Caco-2 (cell line): ENCODE measurements around the gene KLHL40. TPM values are rescaled to one million over a fixed set of nuclear protein-coding genes. Genes with fewer than 3 reads are reported as not detected.

ENCODE experiments used
- BruUV-seq: library from RNA; stranded (reverse); fragments of 400-500 nt; replicated peaks from 2 replicates; lab custom pipeline; 2021; lab: Mats Ljungman, UMichigan
- CTCF ChIA-PET: fragments of 300-600 bp; sonication (Branson Sonifier 250); formaldehyde crosslinking; loops from one replicate; lab custom pipeline; 2022; ENCODE audit warnings: antibody characterized with exemption; lab: Charles Lee
- POLR2A ChIA-PET: fragments of 300-600 bp; sonication (Branson Sonifier 250); formaldehyde crosslinking; loops from one replicate; lab custom pipeline; 2022; ENCODE audit warnings: antibody characterized with exemption; lab: Charles Lee
- DNase-seq, 2 experiments: peaks; one replicate each; pipeline versions ENCODE4 v3.0.0 to v3.0.0-alpha.2; 2020 to 2022
- H3K27me3 ChIP-seq: replicated peaks from 2 replicates; pipeline ENCODE4 v1.6.0; 2011; ENCODE audit warnings: low read length; ENCODE audit not compliant: control insufficient read depth, insufficient read depth
- H3K36me3 ChIP-seq: 2 replicates; pipeline ENCODE4 v1.5.1; 2011; ENCODE audit warnings: low read length; ENCODE audit not compliant: control insufficient read depth, insufficient read depth
- H3K4me1 ChIP-seq: fragments of 250-450 bp; sonication (Bioruptor Pico); 2 replicates; pipeline ENCODE4 v1.5.1; 2020; ENCODE audit warnings: mild to moderate bottlenecking
- H3K4me3 ChIP-seq: 2 replicates; pipeline ENCODE4 v1.5.1; 2011; ENCODE audit warnings: low read depth, mild to moderate bottlenecking, control low read depth, low read length
- H3K9me3 ChIP-seq: fragments of 250-450 bp; sonication (Bioruptor Pico); 2 replicates; pipeline ENCODE4 v1.5.1; 2020; ENCODE audit warnings: mild to moderate bottlenecking, moderate library complexity
- H3K27ac Mint-ChIP-seq: one replicate; pipeline ENCODE4 v1.8.0; 2022; ENCODE audit warnings: mixed read lengths; ENCODE audit not compliant: unreplicated experiment
- H3K27me3 Mint-ChIP-seq: one replicate; pipeline ENCODE4 v1.8.0; 2022; ENCODE audit warnings: mixed read lengths; ENCODE audit not compliant: insufficient read depth, unreplicated experiment
- H3K36me3 Mint-ChIP-seq: one replicate; pipeline ENCODE4 v1.8.0; 2022; ENCODE audit warnings: mild to moderate bottlenecking, mixed read lengths; ENCODE audit not compliant: insufficient read depth, unreplicated experiment
- H3K4me1 Mint-ChIP-seq: one replicate; pipeline ENCODE4 v1.8.0; 2022; ENCODE audit warnings: low read depth, mixed read lengths; ENCODE audit not compliant: unreplicated experiment
- H3K4me3 Mint-ChIP-seq: one replicate; pipeline ENCODE4 v1.8.0; 2022; ENCODE audit warnings: mild to moderate bottlenecking, moderate library complexity, mixed read lengths; ENCODE audit not compliant: unreplicated experiment
- H3K9me3 Mint-ChIP-seq: one replicate; pipeline ENCODE4 v1.8.0; 2022; ENCODE audit warnings: mixed read lengths; ENCODE audit not compliant: unreplicated experiment
- intact Hi-C: fragments of 100-400 bp; cut with micrococcal nuclease; formaldehyde crosslinking; loops from one replicate; pipeline ENCODE4 v1.10.0; 2022; ENCODE audit not compliant: unreplicated experiment
- total RNA-seq: library from RNA; stranded (reverse); gene quantifications from 2 replicates; pipeline ENCODE4 v1.2.3, GENCODE V29; 2022
- TF ChIP-seq, protein P1 (sequence below), 2 experiments: fragments of 200-600 bp in 1 of 2; IDR thresholded peaks; 1 replicate in 1 of 2; 2 replicates in 1 of 2; pipeline versions ENCODE4 v1.5.1 to v1.8.0; 2011 to 2022; ENCODE audit warnings: antibody characterized with exemption in 1 of 2, control low read depth in 1 of 2, inconsistent platforms in 1 of 2, low read depth in 1 of 2, low read length in 1 of 2, mild to moderate bottlenecking in 1 of 2, moderate library complexity in 1 of 2; ENCODE audit not compliant: insufficient read depth in 1 of 2, severe bottlenecking in 1 of 2, unreplicated experiment in 1 of 2

The KLHL40 gene
- total RNA-seq, 1 experiment from 2014 or later = not detected

GRCh38 chr3:42708611-42709151, 23.3 kb downstream of the KLHL40 start:
- Mint-ChIP-seq H3K4me1 (no peaks in the 10 kb centered on the region), H3K27ac (no peak overlapping the region)

DNA sequence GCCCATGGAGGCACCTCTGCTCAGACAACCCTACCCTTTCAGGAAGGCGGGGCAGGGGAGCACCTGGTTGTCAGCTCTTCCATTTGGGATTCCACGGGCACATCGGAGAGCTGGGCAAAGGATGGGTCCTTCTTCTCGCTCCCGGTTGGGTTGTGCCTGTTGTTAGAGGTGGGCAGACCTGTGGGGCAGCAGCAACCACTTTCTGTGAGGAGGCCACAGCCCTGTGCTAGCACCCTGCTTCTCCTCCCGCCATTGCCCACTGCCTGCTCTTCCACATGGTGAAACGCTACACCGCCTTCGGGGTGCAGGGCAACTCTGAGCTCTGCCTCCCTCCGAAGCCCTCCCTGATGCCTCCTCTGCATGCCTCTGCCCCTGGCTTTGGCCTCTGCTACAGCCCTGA, 24.3 kb downstream of the KLHL40 start:
- H3K4me3 Mint-ChIP-seq = no peak overlapping the region
- DNase-seq = peak in 1 of 2 experiments; percentile 22
- no peaks in the 10 kb centered on the region for H3K9me3 Mint-ChIP-seq
- H3K36me3 Mint-ChIP-seq = no peaks in the 10 kb centered on the region
- no peaks in the 10 kb centered on the region for H3K36me3 ChIP-seq
- no peaks in the 10 kb centered on the region for H3K4me1 ChIP-seq
- H3K27ac Mint-ChIP-seq = no peak overlapping the region
- BruUV-seq = no TSS peak
- H3K9me3 ChIP-seq = no peaks in the 10 kb centered on the region
- TF ChIP-seq, protein P1, sequence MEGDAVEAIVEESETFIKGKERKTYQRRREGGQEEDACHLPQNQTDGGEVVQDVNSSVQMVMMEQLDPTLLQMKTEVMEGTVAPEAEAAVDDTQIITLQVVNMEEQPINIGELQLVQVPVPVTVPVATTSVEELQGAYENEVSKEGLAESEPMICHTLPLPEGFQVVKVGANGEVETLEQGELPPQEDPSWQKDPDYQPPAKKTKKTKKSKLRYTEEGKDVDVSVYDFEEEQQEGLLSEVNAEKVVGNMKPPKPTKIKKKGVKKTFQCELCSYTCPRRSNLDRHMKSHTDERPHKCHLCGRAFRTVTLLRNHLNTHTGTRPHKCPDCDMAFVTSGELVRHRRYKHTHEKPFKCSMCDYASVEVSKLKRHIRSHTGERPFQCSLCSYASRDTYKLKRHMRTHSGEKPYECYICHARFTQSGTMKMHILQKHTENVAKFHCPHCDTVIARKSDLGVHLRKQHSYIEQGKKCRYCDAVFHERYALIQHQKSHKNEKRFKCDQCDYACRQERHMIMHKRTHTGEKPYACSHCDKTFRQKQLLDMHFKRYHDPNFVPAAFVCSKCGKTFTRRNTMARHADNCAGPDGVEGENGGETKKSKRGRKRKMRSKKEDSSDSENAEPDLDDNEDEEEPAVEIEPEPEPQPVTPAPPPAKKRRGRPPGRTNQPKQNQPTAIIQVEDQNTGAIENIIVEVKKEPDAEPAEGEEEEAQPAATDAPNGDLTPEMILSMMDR (IDR thresholded peaks at IDR 0.05; ENCODE audit: insufficient read depth in 1 of 2, low read depth in 1 of 2, low read length in 1 of 2, severe bottlenecking in 1 of 2, unreplicated experiment in 1 of 2) = no peak
- POLR2A ChIA-PET = no interaction called here
- H3K27me3 Mint-ChIP-seq = peaks cover 10% of the 10 kb centered on the region
- CTCF ChIA-PET = no interaction called here
- intact Hi-C loops = no loop called here
- H3K4me1 Mint-ChIP-seq = no peaks in the 10 kb centered on the region
- no peaks in the 10 kb centered on the region; the same call in 1 of the 2 replicates for H3K27me3 ChIP-seq
- H3K4me3 ChIP-seq = no peak overlapping the region

More at GRCh38 chr3:42708611-42709151, 23.3 kb downstream of the KLHL40 start:
- intact Hi-C loops = no loop called here
- Histone ChIP-seq H3K27me3 (no peaks in the 10 kb centered on the region; the same call in 1 of the 2 replicates), H3K9me3 (no peaks in the 10 kb centered on the region), H3K4me3 (no peak overlapping the region), H3K4me1 (no peaks in the 10 kb centered on the region), H3K36me3 (no peaks in the 10 kb centered on the region)
- Mint-ChIP-seq H3K36me3 (no peaks in the 10 kb centered on the region), H3K4me3 (no peak overlapping the region), H3K9me3 (no peaks in the 10 kb centered on the region), H3K27me3 (peaks cover 5% of the 10 kb centered on the region)
- ChIA-PET POLR2A (no interaction called here), CTCF (no interaction called here)
- TF ChIP-seq, protein P1 (IDR thresholded peaks at IDR 0.05; ENCODE audit: insufficient read depth in 1 of 2, low read depth in 1 of 2, low read length in 1 of 2, severe bottlenecking in 1 of 2, unreplicated experiment in 1 of 2) = no peak
- DNase-seq = peak in 1 of 2 experiments; percentile 14
- no TSS peak for BruUV-seq

GRCh38 chr3:42710323-42711021, 25.1 kb downstream of the KLHL40 start:
- H3K36me3 ChIP-seq = no peaks in the 10 kb centered on the region
- peaks cover 10% of the 10 kb centered on the region for H3K27me3 Mint-ChIP-seq
- no peaks in the 10 kb centered on the region; the same call in 1 of the 2 replicates for H3K27me3 ChIP-seq
- DNase-seq = no peak
- no peaks in the 10 kb centered on the region for H3K36me3 Mint-ChIP-seq
- H3K9me3 Mint-ChIP-seq = no peaks in the 10 kb centered on the region
- no peaks in the 10 kb centered on the region for H3K9me3 ChIP-seq
- no peak overlapping the region for H3K4me3 Mint-ChIP-seq
- intact Hi-C loops = no loop called here
- TF ChIP-seq, protein P1 (IDR thresholded peaks at IDR 0.05; ENCODE audit: insufficient read depth in 1 of 2, low read depth in 1 of 2, low read length in 1 of 2, severe bottlenecking in 1 of 2, unreplicated experiment in 1 of 2) = no peak
- H3K4me1 Mint-ChIP-seq = no peaks in the 10 kb centered on the region
- no peaks in the 10 kb centered on the region for H3K4me1 ChIP-seq
- no TSS peak for BruUV-seq
- H3K27ac Mint-ChIP-seq = no peak overlapping the region
- POLR2A ChIA-PET = no interaction called here
- CTCF ChIA-PET = no interaction called here
- no peak overlapping the region for H3K4me3 ChIP-seq
